SK-N-MC (cell line): ENCODE results near the gene PTPRN2.

Source experiments
- EZH2 ChIP-seq: fragments of 200-600 bp; sonication (generic); IDR thresholded peaks from one replicate; pipeline ENCODE4 v1.6.1; 2017; ENCODE audit warnings: antibody characterized with exemption
- POLR2AphosphoS5 ChIP-seq: IDR thresholded peaks from 2 replicates; pipeline ENCODE4 v1.6.1; 2012; ENCODE audit warnings: mild to moderate bottlenecking, low read depth, low read length, borderline replicate concordance

DNA sequence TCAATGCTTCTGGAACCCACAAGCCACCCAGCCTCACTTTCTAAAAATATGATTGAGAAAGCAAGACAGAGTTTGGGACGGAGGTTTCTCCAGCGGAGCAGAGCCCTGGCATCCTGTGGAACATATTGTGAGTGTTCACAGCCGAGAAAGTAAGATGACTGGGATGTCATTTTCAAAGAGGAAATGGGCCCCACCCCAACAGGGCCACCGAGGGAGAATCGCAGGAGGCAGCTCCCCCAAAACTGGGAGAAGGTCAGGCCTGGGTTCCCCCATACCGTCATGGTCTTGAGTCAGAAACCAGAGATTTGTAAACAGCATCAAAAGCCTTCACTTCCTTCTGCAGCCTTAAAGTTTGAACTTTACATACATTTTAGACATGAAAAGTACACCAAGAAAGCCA, 560.0 kb downstream of the PTPRN2 start:
- TF ChIP-seq EZH2 (no peak), POLR2AphosphoS5 (no peak)
